Stimulated activated CD4-positive, alpha-beta T cell treated with anti-CD3 and anti-CD28 coated beads, TNF-alpha, amount 100 ng/mL, for 48 hours (primary cell): ENCODE results near the gene CCDC201.
"Not testable (repeated sequence)": the region's sequence is repeated elsewhere in the genome, so short reads cannot be mapped to it uniquely, and the experiment has no call there.

ENCODE experiments used
- DNase-seq, 3 donors: peaks; one replicate each; pipeline ENCODE4 v3.0.0-alpha.2; 2020; ENCODE audit warnings: low read depth in 3 of 3

The CCDC201 gene

GRCh38 chr7:45817016-45817415 is 55.9 kb downstream of the CCDC201 start:
- DNase-seq, result not testable (repeated sequence)

- not testable (repeated sequence) for DNase-seq
Measured at GRCh38 chr7:45814216-45815118, 58.4 kb downstream of the CCDC201 start.

- not testable (repeated sequence) for DNase-seq
Measured at GRCh38 chr7:45813771-45814170, 59.1 kb downstream of the CCDC201 start.

- DNase-seq, result no peak
Measured at GRCh38 chr7:45812946-45813345, 59.9 kb downstream of the CCDC201 start.

- not testable (repeated sequence) for DNase-seq
Measured at GRCh38 chr7:45811652-45812234, 61.1 kb downstream of the CCDC201 start.

- DNase-seq, result not testable (repeated sequence)
Measured at GRCh38 chr7:45810451-45811005, 62.4 kb downstream of the CCDC201 start.
